K562 (cell line): ENCODE measurements around the gene NCKIPSD. TPM values are rescaled to one million over a fixed set of nuclear protein-coding genes. Genes with fewer than 3 reads are reported as not detected.
A peak's percentile ranks its signal among the peaks of the same experiment; 100 is the strongest.

Experiments used
- KLF1 ChIP-seq: fragments of 450-650 bp; IDR thresholded peaks from 2 replicates; pipeline ENCODE4 v1.6.1; 2016; ENCODE audit warnings: missing genetic modification characterization, missing compliant biosample characterization
- MED1 ChIP-seq: sonication (generic); formaldehyde crosslinking; IDR thresholded peaks from 2 replicates; pipeline ENCODE4 v1.8.1; 2023; ENCODE audit warnings: missing genetic modification reagents, borderline replicate concordance
- NRF1 ChIP-seq, 2 experiments: fragments of 450-650 bp; IDR thresholded peaks in 1 of 2; conservative IDR thresholded peaks in 1 of 2; 2 replicates each; pipeline ENCODE4 v1.6.1; 2014; ENCODE audit warnings: mild to moderate bottlenecking in 2 of 2
- NUFIP1 ChIP-seq: fragments of 450-650 bp; IDR thresholded peaks from 2 replicates; pipeline ENCODE4 v1.6.1; 2018; ENCODE audit not compliant: partially characterized antibody
- PTBP1 ChIP-seq: fragments of 200-400 bp; formaldehyde crosslinking; IDR thresholded peaks from 2 replicates; pipeline ENCODE4 v1.6.1; 2017; ENCODE audit warnings: low read depth, low read length
- RBFOX2 ChIP-seq: fragments of 200-400 bp; formaldehyde crosslinking; IDR thresholded peaks from 2 replicates; pipeline ENCODE4 v1.6.1; 2017; ENCODE audit warnings: low read depth, mild to moderate bottlenecking, low read length, moderate library complexity
- SREBF2 ChIP-seq: sonication (generic); formaldehyde crosslinking; IDR thresholded peaks from 2 replicates; pipeline ENCODE4 v1.4.0; 2020; ENCODE audit warnings: mild to moderate bottlenecking, missing genetic modification reagents
- ZEB2 ChIP-seq: fragments of 450-650 bp; IDR thresholded peaks from 2 replicates; pipeline ENCODE4 v1.6.1; 2016
- ZNF133 ChIP-seq: fragments of 250-450 bp; sonication (Bioruptor Pico); IDR thresholded peaks from 2 replicates; pipeline ENCODE4 v1.4.0; 2020; ENCODE audit warnings: mild to moderate bottlenecking
- ZNF217 ChIP-seq: sonication (generic); formaldehyde crosslinking; IDR thresholded peaks from 2 replicates; pipeline ENCODE4 v1.8.0; 2022; ENCODE audit warnings: mild to moderate bottlenecking, missing genetic modification reagents
- polyA plus RNA-seq, 8 experiments: library from polyadenylated mRNA; depleted of rRNA in 4 of 8; stranded (reverse) in 5 of 8; unstranded in 3 of 8; fragments of >200 nt; fragmentation: Nextera tagmentation in 2 of 8; fragmentation: Illumina TruSeq in 1 of 8; extraction: Ambion mirVana in 2 of 8; extraction: Trizol in 1 of 8; gene quantifications; 2 replicates each; pipeline versions ENCODE4 v1.2.1 to v1.2.3, GENCODE V29; 2011 to 2014; ENCODE audit warnings: inconsistent platforms in 1 of 8, missing spikeins in 1 of 8
- total RNA-seq, 7 experiments: library from RNA; depleted of rRNA in 6 of 7; stranded (reverse); fragments of >200 nt in 6 of 7; fragmentation: Illumina TruSeq in 2 of 7; extraction: Trizol in 2 of 7; gene quantifications; 2 replicates each; pipeline versions ENCODE4 v1.2.1 to v1.2.3, GENCODE V29; 2011 to 2021; ENCODE audit warnings: low replicate concordance in 1 of 7
- TF ChIP-seq, protein P1 (sequence below), 2 experiments: fragments of 450-650 bp in 1 of 2; IDR thresholded peaks; 2 replicates each; pipeline ENCODE4 v1.6.1; 2011 to 2017; ENCODE audit warnings: low read depth in 2 of 2, antibody characterized with exemption in 1 of 2, borderline replicate concordance in 1 of 2, low read length in 1 of 2, mild to moderate bottlenecking in 1 of 2, mixed read lengths in 1 of 2; ENCODE audit not compliant: control insufficient read depth in 1 of 2
- TF ChIP-seq, protein P2 (sequence below): fragments of 250-450 bp; sonication (Bioruptor Pico); IDR thresholded peaks from 2 replicates; pipeline ENCODE4 v1.4.0; 2020; ENCODE audit warnings: mild to moderate bottlenecking
- TF ChIP-seq, protein P3 (sequence below), 2 experiments: fragments of 450-650 bp; IDR thresholded peaks; 2 replicates each; pipeline ENCODE4 v1.6.1; 2016
- TF ChIP-seq, protein P4 (sequence below), 2 experiments: IDR thresholded peaks in 1 of 2; conservative IDR thresholded peaks in 1 of 2; 2 replicates each; pipeline ENCODE4 v1.6.1; 2016; ENCODE audit warnings: low read depth in 2 of 2, mild to moderate bottlenecking in 1 of 2, missing compliant biosample characterization in 1 of 2, missing genetic modification characterization in 1 of 2, moderate library complexity in 1 of 2
- TF ChIP-seq, protein P5 (sequence below): sonication (generic); formaldehyde crosslinking; IDR thresholded peaks from 2 replicates; pipeline ENCODE4 v1.8.0; 2022; ENCODE audit warnings: mild to moderate bottlenecking, missing genetic modification reagents

NCKIPSD gene
- total and polyA plus RNA-seq, 9 of the 15 experiments (the other 6 are each of a cell fraction or from before 2014, with no cell fraction given): 0.49 to 24.4 (median 12.3) TPM

DNA sequence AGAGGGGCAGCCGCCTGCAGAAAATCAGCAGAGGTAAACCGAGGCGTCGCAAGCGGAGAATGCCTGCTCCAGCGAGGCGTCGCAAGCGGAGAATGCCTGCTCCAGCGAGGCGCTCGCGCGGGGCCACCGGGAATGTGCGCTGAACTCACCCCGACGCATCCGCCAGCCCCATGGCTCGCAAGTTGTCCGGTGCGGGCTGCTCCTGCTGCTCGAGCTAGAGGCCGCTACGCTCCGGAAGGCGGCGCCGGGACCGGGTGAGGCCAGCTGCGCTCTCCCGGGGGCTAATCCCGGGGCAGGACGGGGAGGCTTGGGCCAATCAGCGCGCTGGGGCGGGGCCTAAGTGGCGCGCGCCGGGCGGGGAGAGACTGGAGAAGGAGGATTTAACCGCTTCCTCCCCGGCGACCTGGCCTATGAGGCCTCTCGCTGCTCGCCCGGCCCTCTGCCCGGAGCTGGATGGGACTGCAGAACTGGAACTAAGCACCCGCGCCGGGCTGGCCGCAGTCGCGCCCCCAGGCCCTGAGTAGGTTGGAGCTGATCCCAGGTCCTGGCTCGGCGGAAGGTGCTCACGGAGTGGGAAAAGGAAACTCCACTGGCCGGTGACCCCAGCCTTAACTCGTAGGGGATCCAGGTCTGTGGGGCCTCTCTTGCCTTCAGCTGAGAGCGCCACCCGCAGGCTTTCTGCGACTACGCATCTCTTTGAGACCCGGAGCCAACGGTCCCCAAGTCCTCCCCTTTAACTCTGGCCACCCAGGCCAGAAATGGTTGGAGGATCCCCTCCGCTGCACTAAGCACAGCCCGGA, 50.3 kb downstream of the NCKIPSD start, which contains the start of gene SLC26A6 (continued):
- TF ChIP-seq SREBF2 (CRISPR knock-in tag) (no peak), ZNF217 (CRISPR knock-in tag) (no peak), MED1 (CRISPR knock-in tag) (no peak), ZEB2 (no peak), KLF1 (tag) (no peak), NRF1 (conservative IDR thresholded peaks at IDR 0.05 in 1 of 2, IDR thresholded peaks at IDR 0.05 in 1 of 2) (peak; percentile 81 to 85), RBFOX2 (peak; percentile 90), ZNF133 (CRISPR knock-in tag) (no peak), PTBP1 (no peak), NUFIP1 (no peak)
- TF ChIP-seq, protein P1, sequence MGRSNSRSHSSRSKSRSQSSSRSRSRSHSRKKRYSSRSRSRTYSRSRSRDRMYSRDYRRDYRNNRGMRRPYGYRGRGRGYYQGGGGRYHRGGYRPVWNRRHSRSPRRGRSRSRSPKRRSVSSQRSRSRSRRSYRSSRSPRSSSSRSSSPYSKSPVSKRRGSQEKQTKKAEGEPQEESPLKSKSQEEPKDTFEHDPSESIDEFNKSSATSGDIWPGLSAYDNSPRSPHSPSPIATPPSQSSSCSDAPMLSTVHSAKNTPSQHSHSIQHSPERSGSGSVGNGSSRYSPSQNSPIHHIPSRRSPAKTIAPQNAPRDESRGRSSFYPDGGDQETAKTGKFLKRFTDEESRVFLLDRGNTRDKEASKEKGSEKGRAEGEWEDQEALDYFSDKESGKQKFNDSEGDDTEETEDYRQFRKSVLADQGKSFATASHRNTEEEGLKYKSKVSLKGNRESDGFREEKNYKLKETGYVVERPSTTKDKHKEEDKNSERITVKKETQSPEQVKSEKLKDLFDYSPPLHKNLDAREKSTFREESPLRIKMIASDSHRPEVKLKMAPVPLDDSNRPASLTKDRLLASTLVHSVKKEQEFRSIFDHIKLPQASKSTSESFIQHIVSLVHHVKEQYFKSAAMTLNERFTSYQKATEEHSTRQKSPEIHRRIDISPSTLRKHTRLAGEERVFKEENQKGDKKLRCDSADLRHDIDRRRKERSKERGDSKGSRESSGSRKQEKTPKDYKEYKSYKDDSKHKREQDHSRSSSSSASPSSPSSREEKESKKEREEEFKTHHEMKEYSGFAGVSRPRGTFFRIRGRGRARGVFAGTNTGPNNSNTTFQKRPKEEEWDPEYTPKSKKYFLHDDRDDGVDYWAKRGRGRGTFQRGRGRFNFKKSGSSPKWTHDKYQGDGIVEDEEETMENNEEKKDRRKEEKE (IDR thresholded peaks at IDR 0.05; ENCODE audit: borderline replicate concordance in 1 of 2, control insufficient read depth in 1 of 2, low read depth in 2 of 2, low read length in 1 of 2): no peak
- TF ChIP-seq, protein P2, sequence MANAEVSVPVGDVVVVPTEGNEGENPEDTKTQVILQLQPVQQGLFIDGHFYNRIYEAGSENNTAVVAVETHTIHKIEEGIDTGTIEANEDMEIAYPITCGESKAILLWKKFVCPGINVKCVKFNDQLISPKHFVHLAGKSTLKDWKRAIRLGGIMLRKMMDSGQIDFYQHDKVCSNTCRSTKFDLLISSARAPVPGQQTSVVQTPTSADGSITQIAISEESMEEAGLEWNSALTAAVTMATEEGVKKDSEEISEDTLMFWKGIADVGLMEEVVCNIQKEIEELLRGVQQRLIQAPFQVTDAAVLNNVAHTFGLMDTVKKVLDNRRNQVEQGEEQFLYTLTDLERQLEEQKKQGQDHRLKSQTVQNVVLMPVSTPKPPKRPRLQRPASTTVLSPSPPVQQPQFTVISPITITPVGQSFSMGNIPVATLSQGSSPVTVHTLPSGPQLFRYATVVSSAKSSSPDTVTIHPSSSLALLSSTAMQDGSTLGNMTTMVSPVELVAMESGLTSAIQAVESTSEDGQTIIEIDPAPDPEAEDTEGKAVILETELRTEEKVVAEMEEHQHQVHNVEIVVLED: no peak
- TF ChIP-seq, protein P3, sequence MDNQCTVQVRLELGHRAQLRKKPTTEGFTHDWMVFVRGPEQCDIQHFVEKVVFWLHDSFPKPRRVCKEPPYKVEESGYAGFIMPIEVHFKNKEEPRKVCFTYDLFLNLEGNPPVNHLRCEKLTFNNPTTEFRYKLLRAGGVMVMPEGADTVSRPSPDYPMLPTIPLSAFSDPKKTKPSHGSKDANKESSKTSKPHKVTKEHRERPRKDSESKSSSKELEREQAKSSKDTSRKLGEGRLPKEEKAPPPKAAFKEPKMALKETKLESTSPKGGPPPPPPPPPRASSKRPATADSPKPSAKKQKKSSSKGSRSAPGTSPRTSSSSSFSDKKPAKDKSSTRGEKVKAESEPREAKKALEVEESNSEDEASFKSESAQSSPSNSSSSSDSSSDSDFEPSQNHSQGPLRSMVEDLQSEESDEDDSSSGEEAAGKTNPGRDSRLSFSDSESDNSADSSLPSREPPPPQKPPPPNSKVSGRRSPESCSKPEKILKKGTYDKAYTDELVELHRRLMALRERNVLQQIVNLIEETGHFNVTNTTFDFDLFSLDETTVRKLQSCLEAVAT (IDR thresholded peaks at IDR 0.05): no peak
- TF ChIP-seq, protein P4, sequence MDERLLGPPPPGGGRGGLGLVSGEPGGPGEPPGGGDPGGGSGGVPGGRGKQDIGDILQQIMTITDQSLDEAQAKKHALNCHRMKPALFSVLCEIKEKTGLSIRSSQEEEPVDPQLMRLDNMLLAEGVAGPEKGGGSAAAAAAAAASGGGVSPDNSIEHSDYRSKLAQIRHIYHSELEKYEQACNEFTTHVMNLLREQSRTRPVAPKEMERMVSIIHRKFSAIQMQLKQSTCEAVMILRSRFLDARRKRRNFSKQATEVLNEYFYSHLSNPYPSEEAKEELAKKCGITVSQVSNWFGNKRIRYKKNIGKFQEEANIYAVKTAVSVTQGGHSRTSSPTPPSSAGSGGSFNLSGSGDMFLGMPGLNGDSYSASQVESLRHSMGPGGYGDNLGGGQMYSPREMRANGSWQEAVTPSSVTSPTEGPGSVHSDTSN (CRISPR knock-in tag; IDR thresholded peaks at IDR 0.05; ENCODE audit: low read depth): no peak
- TF ChIP-seq, protein P4 (tag; conservative IDR thresholded peaks at IDR 0.05; ENCODE audit: low read depth): no peak
- TF ChIP-seq, protein P5, sequence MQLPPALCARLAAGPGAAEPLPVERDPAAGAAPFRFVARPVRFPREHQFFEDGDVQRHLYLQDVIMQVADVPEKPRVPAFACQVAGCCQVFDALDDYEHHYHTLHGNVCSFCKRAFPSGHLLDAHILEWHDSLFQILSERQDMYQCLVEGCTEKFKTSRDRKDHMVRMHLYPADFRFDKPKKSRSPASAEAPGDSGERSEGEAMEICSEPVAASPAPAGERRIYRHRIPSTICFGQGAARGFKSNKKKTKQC (CRISPR knock-in tag): no peak
